HepG2 (cell line): ENCODE data around the gene SEC14L6.

Experiments
- CBX1 ChIP-seq: IDR thresholded peaks from one replicate; pipeline ENCODE4 v1.6.1; 2016; ENCODE audit warnings: antibody characterized with exemption, low read depth
- CREB1 ChIP-seq, 2 experiments: fragments of 450-650 bp in 1 of 2; IDR thresholded peaks; 2 replicates each; pipeline ENCODE4 v1.6.1; 2016 to 2017; ENCODE audit warnings: control low read depth in 1 of 2, mild to moderate bottlenecking in 1 of 2, missing compliant biosample characterization in 1 of 2, missing genetic modification characterization in 1 of 2
- CTCF ChIP-seq: sonication (generic); formaldehyde crosslinking; IDR thresholded peaks from 2 replicates; pipeline ENCODE4 v1.5.0; 2020; ENCODE audit warnings: mild to moderate bottlenecking, missing genetic modification reagents, moderate library complexity
- EP300 ChIP-seq, 3 experiments: sonication (generic) in 1 of 3; formaldehyde crosslinking in 1 of 3; IDR thresholded peaks; 2 replicates each; pipeline versions ENCODE4 v1.5.1 to v1.6.1; 2011 to 2020; ENCODE audit warnings: low read depth in 2 of 3, low read length in 2 of 3, borderline replicate concordance in 1 of 3, improper control_type of control experiment in 1 of 3, mild to moderate bottlenecking in 1 of 3, missing genetic modification reagents in 1 of 3, moderate library complexity in 1 of 3
- ETS1 ChIP-seq: sonication (generic); formaldehyde crosslinking; IDR thresholded peaks from 2 replicates; pipeline ENCODE4 v1.4.0; 2020; ENCODE audit warnings: missing genetic modification reagents
- MAFF ChIP-seq: IDR thresholded peaks from 2 replicates; pipeline ENCODE4 v1.6.1; 2011; ENCODE audit warnings: low read depth, low read length, improper control_type of control experiment
- MTF2 ChIP-seq: sonication (generic); formaldehyde crosslinking; IDR thresholded peaks from 2 replicates; pipeline ENCODE4 v1.5.0; 2020; ENCODE audit warnings: missing genetic modification reagents, borderline replicate concordance
- REPIN1 ChIP-seq: sonication (generic); formaldehyde crosslinking; IDR thresholded peaks from 2 replicates; pipeline ENCODE4 v1.8.0; 2022; ENCODE audit warnings: missing genetic modification reagents, low read depth, mild to moderate bottlenecking, borderline replicate concordance
- ZNF282 ChIP-seq: fragments of 450-650 bp; IDR thresholded peaks from 2 replicates; pipeline ENCODE4 v1.6.1; 2018; ENCODE audit not compliant: partially characterized antibody
- ZNF598 ChIP-seq: sonication (generic); formaldehyde crosslinking; IDR thresholded peaks from 2 replicates; pipeline ENCODE4 v1.5.1; 2020; ENCODE audit warnings: mild to moderate bottlenecking, missing genetic modification reagents, borderline replicate concordance
- TF ChIP-seq, protein P1 (sequence below): sonication (generic); formaldehyde crosslinking; IDR thresholded peaks from 2 replicates; pipeline ENCODE4 v1.4.0; 2020; ENCODE audit warnings: missing genetic modification reagents, borderline replicate concordance
- TF ChIP-seq, protein P2 (sequence below): sonication (generic); formaldehyde crosslinking; IDR thresholded peaks from 2 replicates; pipeline ENCODE4 v1.5.1; 2020; ENCODE audit warnings: mild to moderate bottlenecking, missing genetic modification reagents, moderate library complexity
- TF ChIP-seq, protein P3 (sequence below): sonication (generic); formaldehyde crosslinking; IDR thresholded peaks from 2 replicates; pipeline ENCODE4 v1.8.0; 2022; ENCODE audit warnings: missing genetic modification reagents, mild to moderate bottlenecking, moderate library complexity, borderline replicate concordance
- TF ChIP-seq, protein P4 (sequence below): IDR thresholded peaks from 2 replicates; pipeline ENCODE4 v1.6.1; 2012; ENCODE audit warnings: inconsistent platforms

DNA sequence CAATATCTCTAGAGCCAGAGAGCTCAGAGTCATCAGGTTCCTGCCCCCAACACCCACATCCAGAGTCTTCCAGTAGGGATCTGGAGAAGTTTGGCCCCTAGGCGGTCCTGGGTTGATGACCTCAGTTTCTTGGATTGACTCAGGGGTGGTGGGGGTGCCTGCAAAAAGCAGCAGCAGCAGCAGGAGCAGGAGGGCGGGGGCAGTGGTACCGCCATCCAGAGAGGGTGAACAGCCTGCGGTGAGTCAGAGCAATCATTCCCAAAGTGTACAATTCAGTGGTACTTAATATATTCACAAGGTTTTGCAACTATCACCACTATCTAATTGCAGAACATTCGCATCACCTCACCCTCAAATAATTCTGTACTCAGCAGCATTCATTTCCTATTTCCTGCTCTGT is 64.8 kb downstream of the SEC14L6 start:
- no peak for TF ChIP-seq ZNF282
- TF ChIP-seq, protein P1, sequence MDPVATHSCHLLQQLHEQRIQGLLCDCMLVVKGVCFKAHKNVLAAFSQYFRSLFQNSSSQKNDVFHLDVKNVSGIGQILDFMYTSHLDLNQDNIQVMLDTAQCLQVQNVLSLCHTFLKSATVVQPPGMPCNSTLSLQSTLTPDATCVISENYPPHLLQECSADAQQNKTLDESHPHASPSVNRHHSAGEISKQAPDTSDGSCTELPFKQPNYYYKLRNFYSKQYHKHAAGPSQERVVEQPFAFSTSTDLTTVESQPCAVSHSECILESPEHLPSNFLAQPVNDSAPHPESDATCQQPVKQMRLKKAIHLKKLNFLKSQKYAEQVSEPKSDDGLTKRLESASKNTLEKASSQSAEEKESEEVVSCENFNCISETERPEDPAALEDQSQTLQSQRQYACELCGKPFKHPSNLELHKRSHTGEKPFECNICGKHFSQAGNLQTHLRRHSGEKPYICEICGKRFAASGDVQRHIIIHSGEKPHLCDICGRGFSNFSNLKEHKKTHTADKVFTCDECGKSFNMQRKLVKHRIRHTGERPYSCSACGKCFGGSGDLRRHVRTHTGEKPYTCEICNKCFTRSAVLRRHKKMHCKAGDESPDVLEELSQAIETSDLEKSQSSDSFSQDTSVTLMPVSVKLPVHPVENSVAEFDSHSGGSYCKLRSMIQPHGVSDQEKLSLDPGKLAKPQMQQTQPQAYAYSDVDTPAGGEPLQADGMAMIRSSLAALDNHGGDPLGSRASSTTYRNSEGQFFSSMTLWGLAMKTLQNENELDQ (CRISPR knock-in tag), result no peak
- no peak for TF ChIP-seq MTF2 (CRISPR knock-in tag)
- TF ChIP-seq ZNF598, result no peak
- TF ChIP-seq ETS1 (CRISPR knock-in tag), result no peak
- TF ChIP-seq CTCF, result no peak
- no peak for TF ChIP-seq CREB1 (IDR thresholded peaks at IDR 0.05)
- TF ChIP-seq CREB1 (CRISPR knock-in tag; IDR thresholded peaks at IDR 0.05), result no peak
- TF ChIP-seq, protein P2, sequence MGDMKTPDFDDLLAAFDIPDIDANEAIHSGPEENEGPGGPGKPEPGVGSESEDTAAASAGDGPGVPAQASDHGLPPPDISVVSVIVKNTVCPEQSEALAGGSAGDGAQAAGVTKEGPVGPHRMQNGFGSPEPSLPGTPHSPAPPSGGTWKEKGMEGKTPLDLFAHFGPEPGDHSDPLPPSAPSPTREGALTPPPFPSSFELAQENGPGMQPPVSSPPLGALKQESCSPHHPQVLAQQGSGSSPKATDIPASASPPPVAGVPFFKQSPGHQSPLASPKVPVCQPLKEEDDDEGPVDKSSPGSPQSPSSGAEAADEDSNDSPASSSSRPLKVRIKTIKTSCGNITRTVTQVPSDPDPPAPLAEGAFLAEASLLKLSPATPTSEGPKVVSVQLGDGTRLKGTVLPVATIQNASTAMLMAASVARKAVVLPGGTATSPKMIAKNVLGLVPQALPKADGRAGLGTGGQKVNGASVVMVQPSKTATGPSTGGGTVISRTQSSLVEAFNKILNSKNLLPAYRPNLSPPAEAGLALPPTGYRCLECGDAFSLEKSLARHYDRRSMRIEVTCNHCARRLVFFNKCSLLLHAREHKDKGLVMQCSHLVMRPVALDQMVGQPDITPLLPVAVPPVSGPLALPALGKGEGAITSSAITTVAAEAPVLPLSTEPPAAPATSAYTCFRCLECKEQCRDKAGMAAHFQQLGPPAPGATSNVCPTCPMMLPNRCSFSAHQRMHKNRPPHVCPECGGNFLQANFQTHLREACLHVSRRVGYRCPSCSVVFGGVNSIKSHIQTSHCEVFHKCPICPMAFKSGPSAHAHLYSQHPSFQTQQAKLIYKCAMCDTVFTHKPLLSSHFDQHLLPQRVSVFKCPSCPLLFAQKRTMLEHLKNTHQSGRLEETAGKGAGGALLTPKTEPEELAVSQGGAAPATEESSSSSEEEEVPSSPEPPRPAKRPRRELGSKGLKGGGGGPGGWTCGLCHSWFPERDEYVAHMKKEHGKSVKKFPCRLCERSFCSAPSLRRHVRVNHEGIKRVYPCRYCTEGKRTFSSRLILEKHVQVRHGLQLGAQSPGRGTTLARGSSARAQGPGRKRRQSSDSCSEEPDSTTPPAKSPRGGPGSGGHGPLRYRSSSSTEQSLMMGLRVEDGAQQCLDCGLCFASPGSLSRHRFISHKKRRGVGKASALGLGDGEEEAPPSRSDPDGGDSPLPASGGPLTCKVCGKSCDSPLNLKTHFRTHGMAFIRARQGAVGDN (CRISPR knock-in tag), result no peak
- no peak for TF ChIP-seq EP300 (IDR thresholded peaks at IDR 0.05; ENCODE audit: low read depth in 2 of 2, low read length in 2 of 2)
- TF ChIP-seq EP300 (CRISPR knock-in tag; IDR thresholded peaks at IDR 0.05; ENCODE audit: borderline replicate concordance), result no peak
- TF ChIP-seq CBX1, result no peak
- TF ChIP-seq, protein P3, sequence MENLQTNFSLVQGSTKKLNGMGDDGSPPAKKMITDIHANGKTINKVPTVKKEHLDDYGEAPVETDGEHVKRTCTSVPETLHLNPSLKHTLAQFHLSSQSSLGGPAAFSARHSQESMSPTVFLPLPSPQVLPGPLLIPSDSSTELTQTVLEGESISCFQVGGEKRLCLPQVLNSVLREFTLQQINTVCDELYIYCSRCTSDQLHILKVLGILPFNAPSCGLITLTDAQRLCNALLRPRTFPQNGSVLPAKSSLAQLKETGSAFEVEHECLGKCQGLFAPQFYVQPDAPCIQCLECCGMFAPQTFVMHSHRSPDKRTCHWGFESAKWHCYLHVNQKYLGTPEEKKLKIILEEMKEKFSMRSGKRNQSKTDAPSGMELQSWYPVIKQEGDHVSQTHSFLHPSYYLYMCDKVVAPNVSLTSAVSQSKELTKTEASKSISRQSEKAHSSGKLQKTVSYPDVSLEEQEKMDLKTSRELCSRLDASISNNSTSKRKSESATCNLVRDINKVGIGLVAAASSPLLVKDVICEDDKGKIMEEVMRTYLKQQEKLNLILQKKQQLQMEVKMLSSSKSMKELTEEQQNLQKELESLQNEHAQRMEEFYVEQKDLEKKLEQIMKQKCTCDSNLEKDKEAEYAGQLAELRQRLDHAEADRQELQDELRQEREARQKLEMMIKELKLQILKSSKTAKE (CRISPR knock-in tag), result no peak
- TF ChIP-seq, protein P4, sequence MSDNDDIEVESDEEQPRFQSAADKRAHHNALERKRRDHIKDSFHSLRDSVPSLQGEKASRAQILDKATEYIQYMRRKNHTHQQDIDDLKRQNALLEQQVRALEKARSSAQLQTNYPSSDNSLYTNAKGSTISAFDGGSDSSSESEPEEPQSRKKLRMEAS, result no peak
- no peak for TF ChIP-seq REPIN1
- TF ChIP-seq MAFF, result no peak
